HUES48 (cell line): ENCODE results near the gene PTPRD.

ENCODE experiments used
- H3K27ac ChIP-seq: one replicate; pipeline ENCODE4 v1.7.0; 2013; ENCODE audit warnings: low read depth, low read length, inconsistent platforms
- H3K27me3 ChIP-seq: 2 replicates; pipeline ENCODE4 v1.6.1; 2013; ENCODE audit warnings: mild to moderate bottlenecking, low read length; ENCODE audit not compliant: control insufficient read depth, insufficient read depth
- H3K36me3 ChIP-seq: 2 replicates; pipeline ENCODE4 v1.6.1; 2013; ENCODE audit warnings: low read length; ENCODE audit not compliant: control insufficient read depth, insufficient read depth
- H3K4me1 ChIP-seq: 2 replicates; pipeline ENCODE4 v1.6.1; 2013; ENCODE audit warnings: mild to moderate bottlenecking, low read length; ENCODE audit not compliant: control insufficient read depth, insufficient read depth
- H3K4me3 ChIP-seq: 2 replicates; pipeline ENCODE4 v1.5.1; 2013; ENCODE audit warnings: mild to moderate bottlenecking, low read depth, low read length
- H3K9ac ChIP-seq: 2 replicates; pipeline ENCODE4 v1.6.1; 2013; ENCODE audit warnings: mild to moderate bottlenecking, low read depth, low read length, moderate library complexity
- H3K9me3 ChIP-seq: 2 replicates; pipeline ENCODE4 v1.6.1; 2013; ENCODE audit warnings: low read length; ENCODE audit not compliant: control insufficient read depth, insufficient read depth

The PTPRD gene

GRCh38 chr9:8860925-8861324, 1751.9 kb downstream of the PTPRD start:
- no peaks in the 10 kb centered on the region for H3K36me3 ChIP-seq
- peaks cover 22% of the 10 kb centered on the region for H3K4me1 ChIP-seq
- peaks cover 16% of the 10 kb centered on the region for H3K27me3 ChIP-seq
- H3K9ac ChIP-seq: no peak overlapping the region
- no peak overlapping the region for H3K4me3 ChIP-seq
- no peaks in the 10 kb centered on the region for H3K9me3 ChIP-seq
- no peak overlapping the region for H3K27ac ChIP-seq

- H3K4me3 ChIP-seq: no peak overlapping the region
- peaks cover 20% of the 10 kb centered on the region for H3K27me3 ChIP-seq
- no peaks in the 10 kb centered on the region for H3K9me3 ChIP-seq
Observed at GRCh38 chr9:8860086-8860485, 1752.7 kb downstream of the PTPRD start.

GRCh38 chr9:8859416-8859815, 1753.4 kb downstream of the PTPRD start:
- Histone ChIP-seq H3K27me3 (peaks cover 20% of the 10 kb centered on the region), H3K36me3 (no peaks in the 10 kb centered on the region), H3K9ac (no peak overlapping the region), H3K4me1 (peaks cover 28% of the 10 kb centered on the region), H3K9me3 (no peaks in the 10 kb centered on the region), H3K4me3 (no peak overlapping the region), H3K27ac (no peak overlapping the region)

More at GRCh38 chr9:8860086-8860485, 1752.7 kb downstream of the PTPRD start:
- Histone ChIP-seq H3K4me1 (peaks cover 26% of the 10 kb centered on the region), H3K9ac (no peak overlapping the region), H3K36me3 (no peaks in the 10 kb centered on the region), H3K27ac (no peak overlapping the region)

- Histone ChIP-seq H3K27ac (no peak overlapping the region), H3K9ac (peak overlapping the region; percentile 57; the same call in 1 of the 2 replicates), H3K4me1 (peaks cover 29% of the 10 kb centered on the region), H3K36me3 (no peaks in the 10 kb centered on the region), H3K27me3 (peaks cover 20% of the 10 kb centered on the region), H3K4me3 (peak overlapping the region; percentile 96), H3K9me3 (no peaks in the 10 kb centered on the region)
Observed at GRCh38 chr9:8858596-8859161, 1754.1 kb downstream of the PTPRD start.

- H3K27ac ChIP-seq: peak overlapping the region; percentile 54
- H3K4me3 ChIP-seq: peak overlapping the region; percentile 96
- peak overlapping the region; percentile 57 for H3K9ac ChIP-seq
- peaks cover 29% of the 10 kb centered on the region for H3K4me1 ChIP-seq
- H3K9me3 ChIP-seq: no peaks in the 10 kb centered on the region
- no peaks in the 10 kb centered on the region for H3K36me3 ChIP-seq
- peaks cover 20% of the 10 kb centered on the region for H3K27me3 ChIP-seq
Observed at GRCh38 chr9:8857926-8858595, 1754.7 kb downstream of the PTPRD start.

GRCh38 chr9:8857068-8857925, 1755.5 kb downstream of the PTPRD start:
- peak overlapping the region; percentile 54 for H3K27ac ChIP-seq
- peak overlapping the region; percentile 79 for H3K9ac ChIP-seq
- H3K27me3 ChIP-seq: peaks cover 20% of the 10 kb centered on the region
- H3K4me3 ChIP-seq: peak overlapping the region; percentile 96
- peaks cover 33% of the 10 kb centered on the region for H3K4me1 ChIP-seq
- no peaks in the 10 kb centered on the region for H3K9me3 ChIP-seq
- H3K36me3 ChIP-seq: no peaks in the 10 kb centered on the region

- peak overlapping the region; percentile 96 for H3K4me3 ChIP-seq
- no peaks in the 10 kb centered on the region for H3K36me3 ChIP-seq
- no peak overlapping the region for H3K27ac ChIP-seq
- H3K9ac ChIP-seq: peak overlapping the region; percentile 79; the same call in 1 of the 2 replicates
- H3K27me3 ChIP-seq: peaks cover 20% of the 10 kb centered on the region
- peaks cover 39% of the 10 kb centered on the region for H3K4me1 ChIP-seq
- no peaks in the 10 kb centered on the region for H3K9me3 ChIP-seq
Observed at GRCh38 chr9:8856396-8857067, 1756.3 kb downstream of the PTPRD start.

GRCh38 chr9:8855046-8855445, 1757.8 kb downstream of the PTPRD start:
- Histone ChIP-seq H3K4me1 (peaks cover 46% of the 10 kb centered on the region), H3K27ac (no peak overlapping the region), H3K4me3 (no peak overlapping the region), H3K27me3 (peaks cover 20% of the 10 kb centered on the region), H3K36me3 (no peaks in the 10 kb centered on the region), H3K9me3 (no peaks in the 10 kb centered on the region), H3K9ac (no peak overlapping the region)

- peaks cover 42% of the 10 kb centered on the region for H3K4me1 ChIP-seq
- no peak overlapping the region for H3K9ac ChIP-seq
- no peaks in the 10 kb centered on the region for H3K36me3 ChIP-seq
- H3K4me3 ChIP-seq: no peak overlapping the region
- peak overlapping the region; percentile 54 for H3K27ac ChIP-seq
- H3K9me3 ChIP-seq: no peaks in the 10 kb centered on the region
- peaks cover 14% of the 10 kb centered on the region for H3K27me3 ChIP-seq
Observed at GRCh38 chr9:8852301-8852864, 1760.4 kb downstream of the PTPRD start.

GRCh38 chr9:8850914-8851313, 1761.9 kb downstream of the PTPRD start:
- H3K9me3 ChIP-seq: no peaks in the 10 kb centered on the region
- H3K4me1 ChIP-seq: peaks cover 33% of the 10 kb centered on the region
- H3K4me3 ChIP-seq: no peak overlapping the region
- peaks cover 4% of the 10 kb centered on the region; the same call in 1 of the 2 replicates for H3K27me3 ChIP-seq
- no peak overlapping the region for H3K9ac ChIP-seq
- H3K27ac ChIP-seq: no peak overlapping the region
- H3K36me3 ChIP-seq: no peaks in the 10 kb centered on the region
